CD4-positive, alpha-beta T cell treated with Interleukin-17A for 4 hours (primary cell): ENCODE data around the gene PGP.

Experiments
- DNase-seq: peaks from one replicate; pipeline ENCODE4 v3.0.0-alpha.2; 2020; ENCODE audit warnings: mixed read lengths

PGP gene

DNA sequence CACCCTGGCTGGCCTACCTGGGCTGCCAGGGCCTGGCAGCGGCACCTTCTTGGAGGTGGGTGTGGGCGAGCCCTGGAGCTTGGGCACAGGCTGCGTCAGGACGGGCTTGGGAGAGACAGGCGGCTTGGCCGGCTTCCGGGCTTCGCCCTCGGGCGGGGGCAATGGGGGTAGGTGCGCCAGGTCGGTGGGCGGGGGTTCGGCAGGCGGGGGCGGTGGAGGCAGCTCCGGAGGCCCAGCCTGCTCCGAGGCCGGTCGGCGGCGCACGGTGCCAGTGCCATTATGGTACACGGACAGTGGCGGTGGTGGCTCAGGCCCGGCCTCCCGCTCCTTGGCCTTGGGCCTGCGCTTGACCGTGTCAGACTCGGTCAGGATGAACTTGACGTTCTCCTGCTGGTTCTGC lies 35.1 kb downstream of the PGP start:
- DNase-seq = no peak

DNA sequence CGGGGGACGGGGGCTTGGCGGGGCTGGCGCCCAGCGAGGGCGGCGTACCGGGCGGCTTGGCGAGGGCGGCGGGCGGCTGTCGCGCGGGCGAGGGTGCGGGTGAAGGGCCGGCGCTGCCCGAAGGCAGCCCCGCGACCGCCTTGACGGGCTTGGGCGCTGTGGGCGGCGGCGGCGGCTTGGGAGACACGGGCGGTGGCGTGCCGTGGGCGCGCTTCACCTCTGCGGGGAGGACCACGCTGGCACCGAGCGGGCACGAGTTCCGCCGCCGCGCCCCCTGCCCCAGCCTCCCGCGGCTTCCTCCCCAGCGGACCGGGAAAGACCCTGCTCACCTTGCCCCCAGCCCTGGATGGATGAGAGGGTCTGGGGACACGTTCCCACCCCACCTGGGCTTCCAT lies 35.5 kb downstream of the PGP start:
- no peak for DNase-seq

GRCh38 chr16:2178321-2179106 lies 36.1 kb downstream of the PGP start:
- peak; percentile 11 for DNase-seq

GRCh38 chr16:2177561-2177960 lies 37.1 kb downstream of the PGP start:
- DNase-seq = no peak

- DNase-seq = no peak
Measured at GRCh38 chr16:2177101-2177500, 37.5 kb downstream of the PGP start.

- no peak for DNase-seq
Measured at GRCh38 chr16:2176047-2176446, 38.6 kb downstream of the PGP start.

DNA sequence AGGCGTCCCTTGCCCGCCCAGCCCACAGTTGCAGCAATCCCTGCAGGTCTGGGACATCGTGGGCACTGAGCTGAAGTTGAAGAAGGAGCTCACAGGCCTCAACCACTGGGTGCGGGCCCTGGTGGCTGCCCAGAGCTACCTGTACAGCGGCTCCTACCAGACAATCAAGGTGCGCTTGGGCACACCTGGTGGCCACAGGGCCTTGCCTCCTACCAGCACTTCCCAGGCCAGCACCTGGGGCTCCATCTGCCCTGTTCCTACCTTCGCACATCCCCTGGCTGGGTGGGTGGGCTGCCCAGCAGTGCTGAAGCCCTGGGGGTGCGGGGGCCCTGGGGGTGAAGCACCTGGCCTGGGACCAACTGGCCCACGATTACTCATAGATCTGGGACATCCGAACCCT lies 39.2 kb downstream of the PGP start:
- DNase-seq = no peak

- no peak for DNase-seq
Measured at GRCh38 chr16:2174396-2175131, 40.1 kb downstream of the PGP start.

- DNase-seq = no peak
Measured at GRCh38 chr16:2173916-2174315, 40.7 kb downstream of the PGP start.

DNA sequence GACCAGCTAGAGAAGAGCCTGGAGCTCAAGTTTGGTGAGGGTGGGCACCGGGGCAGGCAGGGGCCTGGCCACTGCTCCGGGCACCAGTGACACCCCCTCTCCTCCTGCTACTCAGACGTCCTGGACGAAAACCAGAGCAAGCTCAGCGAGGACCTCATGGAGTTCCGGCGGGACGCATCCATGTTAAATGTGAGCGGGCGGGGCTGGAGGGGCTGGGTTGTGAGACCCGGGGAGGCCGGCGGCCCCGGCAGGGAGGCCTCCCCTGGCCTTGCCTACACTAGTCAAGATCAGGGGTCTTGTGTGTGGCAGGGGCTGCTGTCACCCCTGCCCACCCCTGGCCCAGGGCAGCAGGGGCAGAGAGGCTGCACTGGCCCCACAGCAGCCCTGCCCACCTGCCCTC lies 41.3 kb downstream of the PGP start:
- DNase-seq = no peak

DNA sequence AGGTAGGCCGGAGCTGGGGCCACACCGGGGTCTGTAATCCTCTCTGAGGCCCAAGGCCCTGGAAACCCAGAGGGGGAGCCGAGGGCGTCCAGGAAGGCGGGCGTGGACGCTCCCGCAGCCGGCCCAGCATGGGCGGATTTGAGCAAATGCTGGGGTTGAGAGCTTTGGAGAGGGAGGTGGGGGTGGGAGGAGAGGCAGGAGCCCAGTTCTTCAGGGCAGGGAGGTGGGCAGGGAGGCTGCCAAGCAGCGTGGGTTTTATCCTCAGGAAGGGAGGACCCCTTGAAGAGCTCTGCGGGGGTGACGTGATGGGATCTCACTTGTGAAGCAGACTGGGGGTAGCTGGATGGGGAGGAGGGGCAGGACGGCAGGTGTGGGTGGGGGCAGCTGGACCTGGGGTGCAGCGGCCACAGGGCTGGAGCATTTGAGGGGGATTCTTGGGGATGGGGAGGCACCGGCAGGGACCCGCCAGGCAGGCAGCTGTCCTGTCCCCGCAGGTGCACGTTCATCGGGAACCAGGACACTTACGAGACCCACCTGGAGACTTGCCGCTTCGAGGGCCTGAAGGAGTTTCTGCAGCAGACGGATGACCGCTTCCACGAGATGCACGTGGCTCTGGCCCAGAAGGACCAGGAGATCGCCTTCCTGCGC lies 41.8 kb downstream of the PGP start:
- no peak for DNase-seq

GRCh38 chr16:2171601-2172178 lies 43.0 kb downstream of the PGP start:
- no peak for DNase-seq

GRCh38 chr16:2170587-2171435 lies 43.8 kb downstream of the PGP start:
- no peak for DNase-seq

GRCh38 chr16:2170080-2170479 lies 44.6 kb downstream of the PGP start:
- no peak for DNase-seq

DNA sequence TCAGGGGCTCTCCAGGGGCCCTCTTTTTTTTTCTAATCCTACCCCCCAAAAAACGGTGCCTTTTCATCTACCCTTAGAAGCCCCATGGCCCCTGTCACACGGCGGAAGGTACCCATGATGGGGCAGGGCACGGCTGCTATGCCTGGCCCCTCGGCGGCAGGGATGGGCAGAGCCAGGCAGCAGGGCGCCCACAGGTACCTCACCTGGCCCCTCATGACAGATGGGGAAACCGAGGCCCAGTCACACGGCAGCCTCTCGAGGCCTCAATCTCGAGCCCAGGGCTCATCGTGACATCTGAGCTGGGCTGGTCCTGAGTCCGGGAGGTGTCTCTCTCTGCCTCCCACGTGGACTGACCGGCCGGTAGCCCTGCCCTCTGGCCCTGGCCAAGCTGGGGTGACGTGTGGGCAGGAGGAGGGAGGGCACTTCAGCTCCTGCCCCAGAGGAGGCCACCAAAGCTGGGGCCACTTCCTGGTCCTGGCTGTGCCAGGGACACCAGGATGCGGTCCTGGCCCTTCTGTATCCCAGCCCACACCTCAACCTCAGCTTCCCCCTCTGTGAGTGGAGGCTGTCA lies 47.5 kb downstream of the PGP start:
- no peak for DNase-seq

DNA sequence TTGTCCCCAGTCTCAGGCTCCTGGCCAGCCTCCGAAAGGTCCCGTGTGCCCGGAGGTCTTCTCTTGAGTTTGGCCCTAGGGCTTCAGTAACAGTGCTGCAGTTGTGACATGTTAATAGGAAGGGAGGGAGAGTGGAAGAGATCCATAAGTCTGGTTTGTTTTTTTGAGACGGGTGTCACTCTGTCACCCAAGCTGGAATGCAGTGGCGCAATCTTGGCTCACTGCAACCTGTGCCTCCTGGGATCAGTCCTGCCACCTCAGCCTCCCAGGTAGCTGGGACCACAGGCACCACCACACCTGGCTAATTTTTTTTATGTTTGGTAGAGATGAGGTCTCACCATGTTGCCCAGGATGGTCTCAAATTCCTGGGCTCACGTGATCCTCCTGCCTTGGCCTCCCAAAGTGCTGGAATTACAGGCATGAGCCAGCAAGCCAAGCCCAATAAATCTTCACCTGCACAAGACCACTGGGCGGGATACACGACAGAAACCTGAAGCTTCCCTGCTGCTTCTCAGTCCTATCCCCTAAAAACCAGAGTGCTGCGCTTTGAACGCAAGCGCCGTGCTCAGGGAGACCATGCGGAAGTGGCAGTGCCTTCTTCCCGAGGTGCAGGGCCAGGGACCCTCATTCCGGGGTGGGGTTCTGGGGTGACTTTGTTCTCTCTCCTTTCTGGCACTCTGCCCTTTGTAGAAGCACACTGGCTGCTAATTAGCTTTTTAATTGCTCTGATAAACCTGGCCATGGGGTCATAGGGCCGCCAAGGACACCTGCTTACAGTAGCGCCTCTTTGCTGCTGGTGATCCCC lies 48.2 kb downstream of the PGP start:
- no peak for DNase-seq

- no peak for DNase-seq
Measured at GRCh38 chr16:2165861-2166260, 48.8 kb downstream of the PGP start.

GRCh38 chr16:2163211-2163881 lies 51.3 kb downstream of the PGP start:
- DNase-seq = peak; percentile 19

- no peak for DNase-seq
Measured at GRCh38 chr16:2162676-2163118, 51.9 kb downstream of the PGP start.

GRCh38 chr16:2161911-2162310 lies 52.7 kb downstream of the PGP start:
- DNase-seq = no peak
